Stimulated activated CD4-positive, alpha-beta T cell treated with anti-CD3 and anti-CD28 coated beads, Interleukin-12 subunit alpha, Interleukin-12 subunit beta, amount 100 ng/mL, for 24 hours (primary cell): ENCODE measurements around the gene MINAR2.

ENCODE experiments used
- DNase-seq, 2 experiments: peaks; one replicate each; pipeline ENCODE4 v3.0.0-alpha.2; 2020; ENCODE audit warnings: low read depth in 2 of 2

MINAR2 gene

GRCh38 chr5:129771058-129771838 is 23.4 kb downstream of the MINAR2 start:
- peak in 1 of 2 experiments; percentile 19 for DNase-seq

GRCh38 chr5:129773376-129773775 is 25.5 kb downstream of the MINAR2 start:
- no peak for DNase-seq

GRCh38 chr5:129781594-129781993 is 33.7 kb downstream of the MINAR2 start:
- no peak for DNase-seq

GRCh38 chr5:129803403-129803802 is 55.5 kb downstream of the MINAR2 start:
- DNase-seq, result no peak

DNA sequence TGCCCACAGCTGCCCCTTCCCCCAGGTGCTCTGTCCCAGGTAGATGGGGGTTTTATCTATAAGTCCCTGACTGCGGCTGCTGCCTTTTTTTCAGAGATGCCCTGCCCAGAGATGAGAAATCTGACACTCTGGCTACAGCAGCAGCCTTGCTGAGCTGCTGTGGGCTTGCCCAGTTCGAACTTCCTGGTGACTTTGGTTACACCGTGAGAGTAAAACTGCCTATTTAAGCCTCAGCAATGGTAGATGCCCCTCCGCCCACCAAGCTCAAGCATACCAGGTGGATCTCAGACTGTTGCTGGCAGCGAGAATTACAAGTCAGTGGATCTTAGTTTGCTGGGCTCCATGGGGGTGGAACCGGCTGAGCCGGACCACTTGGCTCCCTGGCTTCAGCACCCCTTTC is 56.8 kb downstream of the MINAR2 start:
- no peak for DNase-seq

- no peak for DNase-seq
Measured at GRCh38 chr5:129807162-129807814, 59.4 kb downstream of the MINAR2 start.
